ENCODE data around the gene PODNL1.
A peak's percentile ranks its signal among the peaks of the same experiment; 100 is the strongest.

Gene PODNL1

DNA sequence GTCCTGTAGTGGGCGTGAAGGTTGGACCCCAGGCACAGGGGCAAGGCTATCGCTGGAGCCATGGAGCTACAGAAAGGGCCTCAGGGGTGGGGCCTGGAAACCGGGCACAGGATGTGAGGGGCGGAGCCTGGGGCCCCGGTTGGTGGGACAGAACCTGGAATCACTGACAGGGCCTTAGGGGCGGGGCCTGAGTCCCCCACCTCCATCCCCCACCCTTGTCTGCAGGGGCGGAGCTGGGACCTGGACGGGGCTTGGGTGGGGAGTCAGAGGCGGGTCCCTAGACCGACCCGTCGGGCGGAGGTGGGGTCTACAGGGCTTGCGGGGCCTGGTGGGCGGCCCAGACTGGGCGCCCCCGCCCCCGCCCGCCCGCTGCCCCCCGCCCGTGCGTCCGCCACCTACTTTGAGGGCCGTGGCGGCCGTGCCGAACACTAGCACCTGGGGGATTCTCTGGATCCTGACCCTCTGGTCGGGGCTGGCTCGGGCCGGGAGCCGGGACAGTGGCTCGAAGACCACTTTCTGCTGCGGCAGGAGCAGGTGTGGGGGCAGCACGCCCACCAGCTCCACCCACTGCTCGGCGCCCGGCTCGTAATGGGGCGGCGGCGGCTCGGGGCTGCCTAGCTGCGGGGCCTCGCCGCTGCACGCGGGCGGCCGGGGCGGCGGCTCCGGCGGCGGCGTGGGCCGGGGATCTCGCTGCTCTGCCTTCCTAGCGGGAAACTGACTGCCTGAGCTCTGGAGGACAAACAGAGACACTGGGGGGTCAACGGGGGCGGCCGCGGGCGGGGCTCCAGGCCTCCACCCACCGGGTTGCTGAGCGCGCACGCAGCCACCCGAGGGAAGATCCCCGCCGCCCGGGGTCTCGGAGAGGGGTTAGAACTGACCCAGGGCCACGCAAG is 40.4 kb upstream of the PODNL1 start:
- ChIA-PET CTCF (interaction anchor here (1.0 kb wide), 1 partner anchor 170 kb away, joined by 3 read pairs; no protein-coding TSS in a partner anchor), POLR2A (interaction anchor here (1.0 to 1.3 kb wide), 2 partner anchors 26 to 28 kb away, joined by 3 to 5 read pairs; partner anchors contain the start of gene RFX1)
- Histone ChIP-seq H3K4me1 (ENCODE audit: control insufficient read depth, insufficient read depth, low read length) (no peaks in the 10 kb centered on the region; the same call in 1 of the 2 replicates), H3K27ac (ENCODE audit: extremely low read depth, low read depth, low read length) (no peak overlapping the region), H3K4me3 (ENCODE audit: low read depth, low read length) (no peak overlapping the region), H3K36me3 (ENCODE audit: control insufficient read depth in 2 of 2, insufficient read depth in 1 of 2, low read length in 2 of 2) (peaks cover 10 to 62% of the 10 kb centered on the region in 2 experiments; a peak in 2 of 3 replicates), H3K9me3 (ENCODE audit: control insufficient read depth, insufficient read depth, low read depth, low read length) (no peaks in the 10 kb centered on the region)
- TF ChIP-seq SP2 (tag by site-specific recombination; IDR thresholded peaks at IDR 0.05) (peak; percentile 24; the same call in 1 of the 2 replicates), KLF8 (tag by site-specific recombination; IDR thresholded peaks at IDR 0.05) (peak; percentile 43; the same call in 1 of the 2 replicates), KLF1 (tag by site-specific recombination; IDR thresholded peaks at IDR 0.05) (peak; percentile 85), ZFP41 (tag by site-specific recombination; IDR thresholded peaks at IDR 0.05; ENCODE audit: borderline replicate concordance) (no peak), GFI1B (tag by site-specific recombination; IDR thresholded peaks at IDR 0.05) (no peak)

DNA sequence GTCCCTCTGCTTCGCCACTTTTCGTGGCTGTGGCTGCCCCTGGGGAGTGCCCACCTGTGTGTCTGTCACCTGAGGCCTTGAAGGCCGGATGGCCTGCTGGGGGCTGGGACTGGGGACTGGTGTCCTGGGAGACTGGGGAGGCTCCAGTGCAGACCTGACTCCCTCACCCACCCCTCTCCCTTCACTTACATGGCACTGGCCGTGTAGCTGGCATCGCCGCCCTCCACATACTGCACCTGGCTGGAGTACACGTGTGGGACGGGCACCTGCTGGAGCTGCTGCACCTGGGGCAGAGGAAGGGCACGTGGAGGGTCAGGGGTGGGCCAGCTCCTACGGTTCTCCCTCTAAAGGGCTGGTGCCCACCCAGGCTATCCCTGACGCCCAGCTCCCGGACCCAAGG is 39.6 kb upstream of the PODNL1 start:
- TF ChIP-seq, protein P1, sequence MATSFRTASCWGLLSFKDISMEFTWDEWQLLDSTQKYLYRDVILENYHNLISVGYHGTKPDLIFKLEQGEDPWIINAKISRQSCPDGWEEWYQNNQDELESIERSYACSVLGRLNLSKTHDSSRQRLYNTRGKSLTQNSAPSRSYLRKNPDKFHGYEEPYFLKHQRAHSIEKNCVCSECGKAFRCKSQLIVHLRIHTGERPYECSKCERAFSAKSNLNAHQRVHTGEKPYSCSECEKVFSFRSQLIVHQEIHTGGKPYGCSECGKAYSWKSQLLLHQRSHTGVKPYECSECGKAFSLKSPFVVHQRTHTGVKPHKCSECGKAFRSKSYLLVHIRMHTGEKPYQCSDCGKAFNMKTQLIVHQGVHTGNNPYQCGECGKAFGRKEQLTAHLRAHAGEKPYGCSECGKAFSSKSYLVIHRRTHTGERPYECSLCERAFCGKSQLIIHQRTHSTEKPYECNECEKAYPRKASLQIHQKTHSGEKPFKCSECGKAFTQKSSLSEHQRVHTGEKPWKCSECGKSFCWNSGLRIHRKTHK (tag by site-specific recombination; IDR thresholded peaks at IDR 0.05): no peak
- TF ChIP-seq, protein P2, sequence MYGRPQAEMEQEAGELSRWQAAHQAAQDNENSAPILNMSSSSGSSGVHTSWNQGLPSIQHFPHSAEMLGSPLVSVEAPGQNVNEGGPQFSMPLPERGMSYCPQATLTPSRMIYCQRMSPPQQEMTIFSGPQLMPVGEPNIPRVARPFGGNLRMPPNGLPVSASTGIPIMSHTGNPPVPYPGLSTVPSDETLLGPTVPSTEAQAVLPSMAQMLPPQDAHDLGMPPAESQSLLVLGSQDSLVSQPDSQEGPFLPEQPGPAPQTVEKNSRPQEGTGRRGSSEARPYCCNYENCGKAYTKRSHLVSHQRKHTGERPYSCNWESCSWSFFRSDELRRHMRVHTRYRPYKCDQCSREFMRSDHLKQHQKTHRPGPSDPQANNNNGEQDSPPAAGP (tag by site-specific recombination; IDR thresholded peaks at IDR 0.05): no peak
- TF ChIP-seq, protein P3, sequence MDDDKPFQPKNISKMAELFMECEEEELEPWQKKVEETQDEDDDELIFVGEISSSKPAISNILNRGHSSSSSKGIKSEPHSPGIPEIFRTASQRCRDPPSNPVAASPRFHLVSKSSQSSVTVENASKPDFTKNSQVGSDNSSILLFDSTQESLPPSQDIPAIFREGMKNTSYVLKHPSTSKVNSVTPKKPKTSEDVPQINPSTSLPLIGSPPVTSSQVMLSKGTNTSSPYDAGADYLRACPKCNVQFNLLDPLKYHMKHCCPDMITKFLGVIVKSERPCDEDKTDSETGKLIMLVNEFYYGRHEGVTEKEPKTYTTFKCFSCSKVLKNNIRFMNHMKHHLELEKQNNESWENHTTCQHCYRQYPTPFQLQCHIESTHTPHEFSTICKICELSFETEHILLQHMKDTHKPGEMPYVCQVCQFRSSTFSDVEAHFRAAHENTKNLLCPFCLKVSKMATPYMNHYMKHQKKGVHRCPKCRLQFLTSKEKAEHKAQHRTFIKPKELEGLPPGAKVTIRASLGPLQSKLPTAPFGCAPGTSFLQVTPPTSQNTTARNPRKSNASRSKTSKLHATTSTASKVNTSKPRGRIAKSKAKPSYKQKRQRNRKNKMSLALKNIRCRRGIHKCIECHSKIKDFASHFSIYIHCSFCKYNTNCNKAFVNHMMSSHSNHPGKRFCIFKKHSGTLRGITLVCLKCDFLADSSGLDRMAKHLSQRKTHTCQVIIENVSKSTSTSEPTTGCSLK (tag by site-specific recombination; IDR thresholded peaks at IDR 0.05): no peak
- TF ChIP-seq ZNF433 (tag by site-specific recombination; IDR thresholded peaks at IDR 0.05; ENCODE audit: low read depth) (no peak), ZBTB17 (tag by site-specific recombination; IDR thresholded peaks at IDR 0.05) (no peak), ZNF24 (tag by site-specific recombination; IDR thresholded peaks at IDR 0.05) (no peak), ZNF2 (tag by site-specific recombination; IDR thresholded peaks at IDR 0.05) (no peak), FEZF1 (tag by site-specific recombination; IDR thresholded peaks at IDR 0.05) (no peak), ZNF155 (tag by site-specific recombination; IDR thresholded peaks at IDR 0.05) (no peak), REPIN1 (tag by site-specific recombination; IDR thresholded peaks at IDR 0.05; ENCODE audit: low read depth) (no peak), SETDB1 (IDR thresholded peaks at IDR 0.05; ENCODE audit: insufficient read length, low read length) (no peak), ZNF169 (tag by site-specific recombination; IDR thresholded peaks at IDR 0.05) (no peak), ZNF792 (tag by site-specific recombination; IDR thresholded peaks at IDR 0.05) (no peak), TRIM28 (IDR thresholded peaks at IDR 0.05; ENCODE audit: borderline replicate concordance, low read length) (no peak), ZNF544 (tag by site-specific recombination; IDR thresholded peaks at IDR 0.05) (no peak)
- TF ChIP-seq, protein P4, sequence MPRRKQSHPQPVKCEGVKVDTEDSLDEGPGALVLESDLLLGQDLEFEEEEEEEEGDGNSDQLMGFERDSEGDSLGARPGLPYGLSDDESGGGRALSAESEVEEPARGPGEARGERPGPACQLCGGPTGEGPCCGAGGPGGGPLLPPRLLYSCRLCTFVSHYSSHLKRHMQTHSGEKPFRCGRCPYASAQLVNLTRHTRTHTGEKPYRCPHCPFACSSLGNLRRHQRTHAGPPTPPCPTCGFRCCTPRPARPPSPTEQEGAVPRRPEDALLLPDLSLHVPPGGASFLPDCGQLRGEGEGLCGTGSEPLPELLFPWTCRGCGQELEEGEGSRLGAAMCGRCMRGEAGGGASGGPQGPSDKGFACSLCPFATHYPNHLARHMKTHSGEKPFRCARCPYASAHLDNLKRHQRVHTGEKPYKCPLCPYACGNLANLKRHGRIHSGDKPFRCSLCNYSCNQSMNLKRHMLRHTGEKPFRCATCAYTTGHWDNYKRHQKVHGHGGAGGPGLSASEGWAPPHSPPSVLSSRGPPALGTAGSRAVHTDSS (tag by site-specific recombination; IDR thresholded peaks at IDR 0.05): no peak
- POLR2A ChIA-PET: interaction anchor here (0.6 to 1.3 kb wide), 3 partner anchors 27 to 66 kb away, joined by 3 to 5 read pairs (median 3); partner anchors contain the start of gene RFX1
- Histone ChIP-seq H3K36me3 (ENCODE audit: control insufficient read depth in 2 of 2, insufficient read depth in 1 of 2, low read length in 2 of 2) (peaks cover 16 to 61% of the 10 kb centered on the region in 2 experiments; a peak in 2 of 3 replicates), H3K9me3 (ENCODE audit: control insufficient read depth, insufficient read depth, low read depth, low read length) (no peaks in the 10 kb centered on the region), H3K4me1 (ENCODE audit: control insufficient read depth, insufficient read depth, low read length) (no peaks in the 10 kb centered on the region; the same call in 1 of the 2 replicates), H3K27ac (ENCODE audit: extremely low read depth, low read depth, low read length) (no peak overlapping the region), H3K4me3 (ENCODE audit: low read depth, low read length) (no peak overlapping the region)
- CTCF ChIA-PET: no interaction called here

Measured in HEK293 (cell line).